ENCODE data around the gene OR2C3.

OR2C3 gene

GRCh38 chr1:247536340-247536739, at the start of gene OR2C3:
OR2C3 (minus strand) TSS chr1:247536440; CDS start chr1:247532511, 3,929 bp downstream.
- Histone ChIP-seq H3K36me3 (ENCODE audit: control insufficient read depth, insufficient read depth, low read length) (no peaks in the 10 kb centered on the region), H3K27me3 (replicated peaks; ENCODE audit: control insufficient read depth, insufficient read depth, low read length) (no peaks in the 10 kb centered on the region), H3K4me3 (replicated peaks; ENCODE audit: low read depth, low read length) (no peak within 1 kb of the TSS)
- no peak for TF ChIP-seq CTCF (IDR thresholded peaks at IDR 0.05; ENCODE audit: insufficient read depth, low read length, poor library complexity, severe bottlenecking)
- no peak for DNase-seq (ENCODE audit: extremely low read depth, insufficient read length)

- no peak for DNase-seq (ENCODE audit: extremely low read depth, insufficient read length)
- no peak overlapping the region for H3K4me3 ChIP-seq (replicated peaks; ENCODE audit: low read depth, low read length)
- TF ChIP-seq CTCF (IDR thresholded peaks at IDR 0.05; ENCODE audit: insufficient read depth, low read length, poor library complexity, severe bottlenecking), result no peak
- no peaks in the 10 kb centered on the region; the same call in none of the 2 replicates for H3K27me3 ChIP-seq (replicated peaks; ENCODE audit: control insufficient read depth, insufficient read depth, low read length)
- H3K36me3 ChIP-seq (ENCODE audit: control insufficient read depth, insufficient read depth, low read length), result no peaks in the 10 kb centered on the region
These were observed 42.8 kb upstream of the OR2C3 start for GRCh38 chr1:247578946-247579460.

- DNase-seq (ENCODE audit: extremely low read depth, insufficient read length), result no peak
- TF ChIP-seq CTCF (IDR thresholded peaks at IDR 0.05; ENCODE audit: insufficient read depth, low read length, poor library complexity, severe bottlenecking), result peak; percentile 38
- Histone ChIP-seq H3K4me3 (replicated peaks; ENCODE audit: low read depth, low read length) (no peak overlapping the region), H3K27me3 (replicated peaks; ENCODE audit: control insufficient read depth, insufficient read depth, low read length) (no peaks in the 10 kb centered on the region; the same call in none of the 2 replicates), H3K36me3 (ENCODE audit: control insufficient read depth, insufficient read depth, low read length) (no peaks in the 10 kb centered on the region)
These were observed 40.3 kb upstream of the OR2C3 start for GRCh38 chr1:247576514-247576913.

- no peak for DNase-seq (ENCODE audit: extremely low read depth, insufficient read length)
- Histone ChIP-seq H3K27me3 (replicated peaks; ENCODE audit: control insufficient read depth, insufficient read depth, low read length) (no peaks in the 10 kb centered on the region; the same call in none of the 2 replicates), H3K36me3 (ENCODE audit: control insufficient read depth, insufficient read depth, low read length) (no peaks in the 10 kb centered on the region), H3K4me3 (replicated peaks; ENCODE audit: low read depth, low read length) (no peak overlapping the region)
- no peak for TF ChIP-seq CTCF (IDR thresholded peaks at IDR 0.05; ENCODE audit: insufficient read depth, low read length, poor library complexity, severe bottlenecking)
These were observed 38.4 kb upstream of the OR2C3 start for GRCh38 chr1:247574664-247575063.

- no peaks in the 10 kb centered on the region; the same call in none of the 2 replicates for H3K27me3 ChIP-seq (replicated peaks; ENCODE audit: control insufficient read depth, insufficient read depth, low read length)
- H3K36me3 ChIP-seq (ENCODE audit: control insufficient read depth, insufficient read depth, low read length), result no peaks in the 10 kb centered on the region
- TF ChIP-seq CTCF (IDR thresholded peaks at IDR 0.05; ENCODE audit: insufficient read depth, low read length, poor library complexity, severe bottlenecking), result no peak
- no peak for DNase-seq (ENCODE audit: extremely low read depth, insufficient read length)
- H3K4me3 ChIP-seq (replicated peaks; ENCODE audit: low read depth, low read length), result no peak overlapping the region
These were observed 38.0 kb upstream of the OR2C3 start for GRCh38 chr1:247574236-247574635.

- TF ChIP-seq CTCF (IDR thresholded peaks at IDR 0.05; ENCODE audit: insufficient read depth, low read length, poor library complexity, severe bottlenecking), result no peak
- no peak for DNase-seq (ENCODE audit: extremely low read depth, insufficient read length)
- Histone ChIP-seq H3K36me3 (ENCODE audit: control insufficient read depth, insufficient read depth, low read length) (no peaks in the 10 kb centered on the region), H3K27me3 (replicated peaks; ENCODE audit: control insufficient read depth, insufficient read depth, low read length) (no peaks in the 10 kb centered on the region), H3K4me3 (replicated peaks; ENCODE audit: low read depth, low read length) (no peak overlapping the region)
These were observed 26.0 kb upstream of the OR2C3 start for GRCh38 chr1:247562198-247562597.
